ENCODE measurements around the gene FSTL5. TPM values are rescaled to one million over a fixed set of nuclear protein-coding genes. Genes with fewer than 3 reads are reported as not detected.

The FSTL5 gene
- total and polyA plus RNA-seq, 2 of the 8 experiments (the other 6 are each of a cell fraction or from before 2014, with no cell fraction given), result 0.09 to 0.32 TPM

DNA sequence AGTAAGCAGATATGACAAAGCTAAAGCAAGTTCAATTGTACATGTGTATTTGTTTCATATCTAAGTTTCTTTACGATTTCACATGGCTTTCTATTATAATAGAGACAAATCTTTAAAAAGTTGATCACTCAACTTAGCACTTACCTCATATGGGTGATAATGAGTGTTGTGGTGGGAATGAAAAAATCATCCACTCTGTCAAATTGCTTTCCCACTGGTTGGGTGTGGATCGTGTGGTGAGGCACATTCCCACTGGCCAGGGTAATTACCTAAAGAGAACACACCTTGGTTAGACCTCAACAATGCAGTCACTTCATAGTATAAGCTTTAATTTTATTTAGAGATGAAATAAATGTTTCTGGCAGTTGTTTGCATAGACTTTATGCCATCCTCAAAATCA is 708.9 kb downstream of the FSTL5 start (continued):
- TF ChIP-seq ASH2L (IDR thresholded peaks at IDR 0.05; ENCODE audit: low read length) (no peak), EP300 (IDR thresholded peaks at IDR 0.05; ENCODE audit: borderline replicate concordance in 1 of 2, low read depth in 2 of 2, low read length in 2 of 2) (no peak)

Data from H1 (cell line).